Esophagus squamous epithelium (tissue), 5 donors: ENCODE results near the gene NME2. TPM values are rescaled to one million over a fixed set of nuclear protein-coding genes. Genes with fewer than 3 reads are reported as not detected.
"Not testable (repeated sequence)": the region's sequence is repeated elsewhere in the genome, so short reads cannot be mapped to it uniquely, and the experiment has no call there.

ENCODE experiments used
- DNase-seq: peaks from one replicate; lab custom pipeline; 2025; lab: John Stamatoyannopoulos, UW
- H3K27ac ChIP-seq, 4 donors: fragments of 200-600 bp; sonication (generic); one replicate each; pipeline ENCODE4 v1.5.1; 2016 to 2019; ENCODE audit warnings: mild to moderate bottlenecking in 1 of 4
- H3K27me3 ChIP-seq, 4 donors: fragments of 200-600 bp; sonication (generic); 1 replicate in 3 of 4; 2 replicates in 1 of 4; pipeline versions ENCODE4 v1.5.1 to v1.6.0; 2017 to 2021; ENCODE audit warnings: antibody characterized with exemption in 1 of 4
- H3K36me3 ChIP-seq, 3 donors: fragments of 200-600 bp; sonication (generic); one replicate each; pipeline ENCODE4 v1.5.1; 2016 to 2019
- H3K4me1 ChIP-seq, 3 donors: fragments of 200-600 bp; sonication (generic); one replicate each; pipeline ENCODE4 v1.5.1; 2017 to 2019
- H3K4me3 ChIP-seq, 4 donors: fragments of 200-600 bp; sonication (generic); 1 replicate in 3 of 4; 2 replicates in 1 of 4; pipeline ENCODE4 v1.5.1; 2016 to 2019; ENCODE audit warnings: mild to moderate bottlenecking in 2 of 4, moderate library complexity in 1 of 4
- H3K9me3 ChIP-seq, 3 donors: fragments of 200-600 bp; sonication (generic); one replicate each; pipeline ENCODE4 v1.5.1; 2016 to 2019
- CTCF ChIP-seq, 6 experiments: fragments of 450-650 bp in 4 of 6; fragments of 200-600 bp in 2 of 6; sonication (generic) in 2 of 6; IDR thresholded peaks; one replicate each; pipeline ENCODE4 v1.5.1; 2016 to 2019; ENCODE audit warnings: antibody characterized with exemption in 6 of 6, mild to moderate bottlenecking in 4 of 6, moderate library complexity in 4 of 6
- POLR2A ChIP-seq, 4 donors: fragments of 450-650 bp; IDR thresholded peaks; one replicate each; pipeline ENCODE4 v1.6.1; 2017; ENCODE audit warnings: antibody characterized with exemption in 4 of 4, mild to moderate bottlenecking in 4 of 4, moderate library complexity in 3 of 4
- WGBS, 2 donors: methylation state at CpG; one replicate each; pipeline ENCODE4 v1.1.5; 2018; 5-methylcytosine and 5-hydroxymethylcytosine counted together
- intact Hi-C: fragments of 100-400 bp; cut with DNase I; formaldehyde crosslinking; loops from one replicate; pipeline ENCODE4 v1.15.0; 2022
- total RNA-seq, 4 donors: library from RNA; depleted of rRNA; stranded (reverse); fragments of >200 nt; gene quantifications; one replicate each; pipeline ENCODE4 v1.1.0, GENCODE V29; 2016
- donor health status: DM: yes; HTN: yes; CAD: no.

NME2 gene
- total RNA-seq, 4 donors from 2014 or later, result 513 to 760 (median 569) TPM

GRCh38 chr17:51169340-51169739 is 3.1 kb downstream of the NME2 start:
- DNase-seq, result no peak
- H3K4me3 ChIP-seq, result no peak overlapping the region
- H3K36me3 ChIP-seq, result peaks cover 7 to 65% (median 30%) of the 10 kb centered on the region in 3 donors
- H3K27ac ChIP-seq, result no peak overlapping the region
- no peaks in the 10 kb centered on the region for H3K9me3 ChIP-seq
- intact Hi-C loops, result no loop called here
- 75 to 90% methylated on average over 1 of the region's 1 CpG for WGBS, 2 donors
- H3K4me1 ChIP-seq, result peaks cover 7 to 31% (median 12%) of the 10 kb centered on the region in 3 donors
- TF ChIP-seq POLR2A (IDR thresholded peaks at IDR 0.05), result no peak
- TF ChIP-seq CTCF (IDR thresholded peaks at IDR 0.05), result no peak
- no peaks in the 10 kb centered on the region for H3K27me3 ChIP-seq

GRCh38 chr17:51170736-51171135 is 4.5 kb downstream of the NME2 start:
- Histone ChIP-seq H3K27ac (no peak overlapping the region), H3K4me1 (peaks cover under 1 to 23% (median 7%) of the 10 kb centered on the region in 3 donors), H3K36me3 (peaks cover 7 to 77% (median 30%) of the 10 kb centered on the region in 3 donors), H3K4me3 (no peak overlapping the region), H3K9me3 (no peaks in the 10 kb centered on the region), H3K27me3 (no peaks in the 10 kb centered on the region)
- intact Hi-C loops, result no loop called here
- TF ChIP-seq CTCF (IDR thresholded peaks at IDR 0.05) (no peak), POLR2A (IDR thresholded peaks at IDR 0.05) (no peak)
- no peak for DNase-seq
- 82 to 86% methylated on average over 2 of the region's 2 CpGs for WGBS, 2 donors

GRCh38 chr17:51172030-51172429 is 5.8 kb downstream of the NME2 start:
- Histone ChIP-seq H3K36me3 (peaks cover 7 to 87% (median 30%) of the 10 kb centered on the region in 3 donors), H3K4me1 (peaks cover 0 to 20% (median 7%) of the 10 kb centered on the region in 3 donors)
- H3K9me3 ChIP-seq, H3K27ac ChIP-seq, H3K27me3 ChIP-seq, intact Hi-C loops, DNase-seq, H3K4me3 ChIP-seq: not testable (repeated sequence)
- 77 to 80% methylated on average over 6 to 9 of the region's 9 CpGs for WGBS, 2 donors

GRCh38 chr17:51180486-51180885 is 14.3 kb downstream of the NME2 start:
- no peaks in the 10 kb centered on the region for H3K27me3 ChIP-seq
- TF ChIP-seq CTCF (IDR thresholded peaks at IDR 0.05) (no peak), POLR2A (IDR thresholded peaks at IDR 0.05) (no peak)
- H3K27ac ChIP-seq, result no peak overlapping the region
- H3K36me3 ChIP-seq, result peaks cover 0 to 82% (median 7%) of the 10 kb centered on the region in 3 donors
- no peaks in the 10 kb centered on the region for H3K9me3 ChIP-seq
- intact Hi-C loops, result no loop called here
- 72 to 74% methylated on average over 5 of the region's 5 CpGs for WGBS, 2 donors
- H3K4me1 ChIP-seq, result no peaks in the 10 kb centered on the region
- no peak overlapping the region for H3K4me3 ChIP-seq
- no peak for DNase-seq

- intact Hi-C loops, result no loop called here
- H3K4me3 ChIP-seq, result no peak overlapping the region
- H3K27me3 ChIP-seq, result no peaks in the 10 kb centered on the region
- 80 to 88% methylated on average over 1 of the region's 1 CpG for WGBS, 2 donors
- H3K9me3 ChIP-seq, result no peaks in the 10 kb centered on the region
- no peaks in the 10 kb centered on the region for H3K4me1 ChIP-seq
- DNase-seq, result no peak
- peaks cover 0 to 90% (median 17%) of the 10 kb centered on the region in 3 donors for H3K36me3 ChIP-seq
- H3K27ac ChIP-seq, result no peak overlapping the region
- TF ChIP-seq CTCF (IDR thresholded peaks at IDR 0.05), result no peak
- no peak for TF ChIP-seq POLR2A (IDR thresholded peaks at IDR 0.05)
Observed at GRCh38 chr17:51184124-51184523, 17.9 kb downstream of the NME2 start.
